Hematopoietic multipotent progenitor cell (in vitro differentiated cells): ENCODE measurements around the gene PCSK4. TPM values are rescaled to one million over a fixed set of nuclear protein-coding genes. Genes with fewer than 3 reads are reported as not detected.

Experiments used
- DNase-seq, 3 donors: peaks; one replicate each; pipeline ENCODE4 v3.0.0-alpha.2; 2011 to 2015; ENCODE audit warnings: low read depth in 2 of 3, low spot score in 2 of 3
- total RNA-seq: library from RNA; depleted of rRNA; stranded (reverse); fragments of >200 nt; gene quantifications from one replicate; pipeline ENCODE4 v1.2.3, GENCODE V29; 2012

PCSK4 gene
- total RNA-seq, 1 donor: 11.6 TPM

DNA sequence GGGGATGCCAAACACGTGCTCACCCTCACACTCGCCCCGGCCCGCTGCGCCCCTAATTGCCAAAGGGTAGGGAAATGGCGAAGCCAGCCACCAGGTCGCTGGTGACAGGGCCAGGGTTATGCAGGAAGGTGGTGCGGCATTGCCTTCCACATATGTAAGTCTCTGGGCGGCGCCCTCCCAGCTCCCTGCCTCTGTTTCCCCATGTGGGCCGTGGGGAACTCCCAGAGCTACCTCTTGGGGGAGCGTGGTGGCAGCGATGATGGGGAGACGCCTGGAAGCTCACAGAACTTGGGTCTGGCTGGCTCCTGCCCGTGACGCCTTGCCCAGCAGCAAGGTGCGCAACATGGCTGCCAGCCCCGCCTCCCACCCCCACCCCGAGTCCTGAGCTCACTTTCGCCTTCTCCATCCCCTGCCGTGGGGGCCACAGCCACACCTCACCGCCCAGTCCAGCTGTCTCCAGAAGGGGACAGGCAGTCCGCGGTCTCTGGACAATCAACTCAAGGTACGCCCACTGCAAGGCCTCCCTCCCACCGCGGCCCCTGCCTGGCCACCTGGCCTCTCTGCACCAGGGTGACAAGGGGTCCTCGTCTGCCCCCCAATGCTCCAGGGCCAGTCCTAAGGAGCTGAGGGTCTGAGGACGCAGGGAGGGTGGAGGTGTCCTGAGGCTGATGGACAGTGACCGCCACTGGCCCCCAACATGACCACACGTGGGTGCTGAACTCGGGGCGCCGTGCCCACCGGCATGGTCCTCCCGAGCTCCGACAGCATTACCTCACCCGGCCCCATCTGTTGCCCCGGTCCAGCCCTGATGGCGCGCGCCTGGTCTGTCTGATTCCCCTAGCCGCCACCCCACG lies 17.7 kb downstream of the PCSK4 start:
- no peak for DNase-seq

DNA sequence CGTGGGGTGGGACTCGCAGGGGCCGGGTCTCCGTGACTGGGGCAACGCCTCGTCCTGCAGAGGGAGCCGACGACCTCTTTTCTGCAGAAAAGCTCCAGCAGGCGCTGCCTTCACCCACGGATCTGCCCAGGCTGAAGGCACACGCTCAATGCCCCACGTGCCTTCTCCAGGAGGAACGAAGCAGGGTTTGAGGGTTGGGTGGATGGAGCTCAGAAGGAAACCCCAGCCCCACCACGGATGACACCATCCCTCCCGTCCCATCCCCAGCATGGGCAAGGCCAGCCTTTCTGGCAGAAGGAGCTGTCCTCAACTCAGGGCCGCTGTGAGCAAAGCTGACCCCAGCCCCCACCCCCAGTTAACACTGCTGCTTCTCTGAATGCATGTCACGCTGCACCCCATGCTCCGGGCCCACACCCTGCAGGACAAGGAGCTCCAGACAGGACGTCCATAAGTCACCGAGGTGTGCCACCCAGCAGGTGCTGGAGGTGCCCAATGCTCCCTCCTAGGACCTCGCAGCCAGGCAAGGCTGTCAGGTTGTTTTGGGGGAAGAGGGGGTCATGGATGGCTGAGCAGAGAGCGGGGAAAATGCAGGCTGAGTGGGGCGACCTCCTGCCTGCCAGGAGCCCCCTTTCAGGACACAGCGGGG lies 18.5 kb downstream of the PCSK4 start:
- no peak for DNase-seq

DNA sequence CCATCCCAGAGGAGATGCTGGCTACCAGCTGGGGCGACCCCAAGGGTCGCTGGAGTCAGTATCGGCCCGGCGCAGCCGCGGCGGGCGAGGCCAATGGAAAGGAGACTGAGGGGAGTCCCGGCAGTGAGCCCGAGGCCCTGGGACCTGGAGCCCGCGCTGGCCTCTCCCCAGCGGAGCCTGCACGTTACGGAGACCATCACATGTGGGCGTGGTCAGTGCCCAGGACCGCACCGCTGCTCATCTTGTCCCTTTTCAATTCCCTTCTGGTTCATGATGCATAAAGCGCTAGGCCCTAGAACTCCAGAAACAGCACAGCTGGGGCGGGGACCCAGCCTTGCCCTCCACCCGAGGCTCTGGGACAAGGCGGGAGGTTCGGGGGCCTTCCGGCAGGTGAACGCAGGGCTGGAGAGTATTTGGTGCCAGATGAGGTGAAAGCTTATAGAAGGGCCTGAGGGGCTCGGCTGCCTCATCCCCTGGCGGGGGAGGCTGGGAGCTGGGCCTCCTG lies 19.1 kb downstream of the PCSK4 start:
- DNase-seq: no peak

DNA sequence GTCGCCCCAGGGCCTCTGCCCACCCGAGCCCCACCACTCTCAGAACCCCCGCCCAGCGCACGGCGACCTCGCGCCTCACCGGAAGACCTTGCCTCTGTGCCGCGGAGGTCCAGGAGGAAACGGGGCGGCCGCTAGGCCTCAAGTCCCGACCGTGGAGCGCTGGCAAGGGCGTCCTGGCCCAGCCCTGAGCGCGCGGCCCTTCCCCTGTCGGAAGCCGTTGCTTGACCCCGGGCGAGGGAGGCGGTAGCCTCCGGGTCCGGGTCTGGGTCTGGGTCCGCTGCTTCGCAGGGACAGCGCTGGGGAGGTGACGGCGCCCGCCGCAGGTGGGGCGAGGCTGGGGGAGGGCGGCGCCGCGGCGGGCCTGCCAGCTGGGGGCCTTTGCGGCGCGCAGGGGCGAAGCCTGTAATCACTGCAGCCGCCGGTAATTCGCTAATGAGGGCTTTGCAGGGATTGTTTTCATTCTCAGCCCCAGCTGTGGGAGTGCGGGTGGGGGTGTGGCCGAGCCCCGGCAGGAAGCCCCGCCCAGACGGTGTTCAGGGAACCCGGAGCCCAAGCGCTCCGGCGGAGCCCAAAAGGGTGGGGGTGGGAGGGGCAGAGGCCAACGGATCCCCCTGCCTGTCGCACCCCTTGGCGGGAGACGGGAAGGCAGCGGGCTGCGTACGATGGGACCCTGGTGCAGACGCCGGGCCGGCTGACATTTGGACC lies 19.7 kb downstream of the PCSK4 start:
- DNase-seq: no peak

- no peak for DNase-seq
Observed at GRCh38 chr19:1470055-1470304, 20.2 kb downstream of the PCSK4 start.

GRCh38 chr19:1469255-1470054 lies 20.7 kb downstream of the PCSK4 start:
- no peak for DNase-seq

- no peak for DNase-seq
Observed at GRCh38 chr19:1468821-1469254, 21.3 kb downstream of the PCSK4 start.

- DNase-seq: no peak
Observed at GRCh38 chr19:1468274-1468820, 21.8 kb downstream of the PCSK4 start.

DNA sequence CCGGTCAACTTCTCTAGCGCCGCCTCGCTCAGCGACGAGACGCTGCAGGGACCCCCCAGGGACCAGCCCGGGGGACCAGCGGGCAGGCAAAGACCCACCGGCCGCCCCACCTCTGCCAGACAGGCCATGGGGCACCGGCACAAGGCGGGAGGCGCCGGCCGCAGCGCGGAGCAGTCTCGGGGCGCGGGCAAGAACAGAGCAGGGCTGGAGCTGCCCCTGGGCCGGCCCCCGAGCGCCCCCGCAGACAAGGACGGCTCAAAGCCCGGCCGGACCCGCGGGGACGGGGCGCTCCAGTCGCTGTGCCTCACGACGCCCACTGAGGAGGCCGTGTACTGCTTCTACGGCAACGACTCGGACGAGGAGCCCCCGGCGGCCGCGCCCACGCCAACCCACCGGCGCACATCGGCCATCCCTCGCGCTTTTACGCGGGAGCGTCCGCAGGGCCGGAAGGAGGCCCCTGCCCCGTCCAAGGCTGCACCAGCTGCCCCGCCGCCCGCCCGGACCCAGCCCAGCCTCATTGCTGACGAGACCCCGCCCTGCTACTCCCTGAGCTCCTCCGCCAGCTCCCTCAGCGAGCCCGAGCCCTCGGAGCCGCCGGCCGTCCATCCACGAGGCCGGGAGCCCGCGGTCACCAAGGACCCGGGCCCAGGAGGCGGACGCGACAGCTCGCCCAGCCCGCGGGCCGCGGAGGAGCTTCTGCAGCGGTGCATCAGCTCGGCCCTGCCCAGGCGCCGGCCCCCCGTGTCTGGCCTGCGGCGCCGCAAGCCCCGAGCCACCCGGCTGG lies 22.5 kb downstream of the PCSK4 start:
- DNase-seq: no peak

GRCh38 chr19:1467215-1467489 lies 23.0 kb downstream of the PCSK4 start:
- DNase-seq: no peak

DNA sequence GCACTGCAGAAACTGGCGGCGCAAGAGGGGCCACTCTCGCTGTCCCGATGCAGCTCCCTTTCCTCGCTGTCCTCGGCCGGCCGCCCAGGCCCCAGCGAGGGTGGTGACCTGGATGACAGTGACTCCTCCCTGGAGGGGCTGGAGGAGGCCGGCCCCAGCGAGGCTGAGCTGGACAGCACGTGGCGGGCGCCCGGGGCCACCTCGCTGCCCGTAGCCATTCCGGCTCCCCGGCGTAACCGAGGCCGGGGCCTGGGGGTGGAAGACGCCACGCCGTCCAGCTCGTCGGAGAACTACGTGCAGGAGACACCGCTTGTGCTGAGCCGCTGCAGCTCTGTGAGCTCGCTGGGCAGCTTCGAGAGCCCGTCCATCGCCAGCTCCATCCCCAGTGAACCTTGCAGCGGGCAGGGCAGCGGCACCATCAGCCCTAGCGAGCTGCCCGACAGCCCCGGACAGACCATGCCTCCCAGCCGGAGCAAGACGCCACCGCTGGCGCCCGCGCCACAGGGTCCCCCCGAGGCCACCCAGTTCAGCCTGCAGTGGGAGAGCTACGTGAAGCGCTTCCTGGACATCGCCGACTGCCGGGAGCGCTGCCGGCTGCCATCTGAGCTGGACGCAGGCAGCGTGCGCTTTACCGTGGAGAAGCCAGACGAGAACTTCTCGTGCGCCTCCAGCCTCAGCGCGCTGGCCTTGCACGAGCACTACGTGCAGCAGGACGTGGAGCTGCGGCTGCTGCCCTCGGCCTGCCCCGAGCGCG lies 23.5 kb downstream of the PCSK4 start:
- DNase-seq: no peak

DNA sequence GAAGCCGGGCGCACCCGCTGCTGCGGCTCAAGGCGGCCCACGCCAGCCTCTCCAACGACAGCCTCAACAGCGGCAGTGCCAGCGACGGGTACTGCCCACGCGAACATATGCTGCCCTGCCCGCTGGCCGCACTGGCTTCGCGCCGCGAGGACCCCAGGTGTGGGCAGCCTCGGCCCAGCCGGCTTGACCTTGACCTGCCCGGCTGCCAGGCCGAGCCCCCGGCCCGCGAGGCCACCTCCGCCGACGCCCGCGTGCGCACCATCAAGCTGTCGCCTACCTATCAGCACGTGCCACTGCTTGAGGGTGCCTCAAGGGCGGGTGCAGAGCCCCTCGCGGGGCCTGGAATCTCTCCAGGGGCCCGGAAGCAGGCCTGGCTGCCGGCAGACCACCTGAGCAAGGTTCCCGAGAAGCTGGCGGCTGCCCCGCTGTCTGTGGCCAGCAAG lies 24.1 kb downstream of the PCSK4 start:
- DNase-seq: no peak

- DNase-seq: peak in 1 of 3 donors; percentile 59
Observed at GRCh38 chr19:1465191-1466016, 24.7 kb downstream of the PCSK4 start.

GRCh38 chr19:1461862-1462261 lies 28.3 kb downstream of the PCSK4 start:
- no peak for DNase-seq

DNA sequence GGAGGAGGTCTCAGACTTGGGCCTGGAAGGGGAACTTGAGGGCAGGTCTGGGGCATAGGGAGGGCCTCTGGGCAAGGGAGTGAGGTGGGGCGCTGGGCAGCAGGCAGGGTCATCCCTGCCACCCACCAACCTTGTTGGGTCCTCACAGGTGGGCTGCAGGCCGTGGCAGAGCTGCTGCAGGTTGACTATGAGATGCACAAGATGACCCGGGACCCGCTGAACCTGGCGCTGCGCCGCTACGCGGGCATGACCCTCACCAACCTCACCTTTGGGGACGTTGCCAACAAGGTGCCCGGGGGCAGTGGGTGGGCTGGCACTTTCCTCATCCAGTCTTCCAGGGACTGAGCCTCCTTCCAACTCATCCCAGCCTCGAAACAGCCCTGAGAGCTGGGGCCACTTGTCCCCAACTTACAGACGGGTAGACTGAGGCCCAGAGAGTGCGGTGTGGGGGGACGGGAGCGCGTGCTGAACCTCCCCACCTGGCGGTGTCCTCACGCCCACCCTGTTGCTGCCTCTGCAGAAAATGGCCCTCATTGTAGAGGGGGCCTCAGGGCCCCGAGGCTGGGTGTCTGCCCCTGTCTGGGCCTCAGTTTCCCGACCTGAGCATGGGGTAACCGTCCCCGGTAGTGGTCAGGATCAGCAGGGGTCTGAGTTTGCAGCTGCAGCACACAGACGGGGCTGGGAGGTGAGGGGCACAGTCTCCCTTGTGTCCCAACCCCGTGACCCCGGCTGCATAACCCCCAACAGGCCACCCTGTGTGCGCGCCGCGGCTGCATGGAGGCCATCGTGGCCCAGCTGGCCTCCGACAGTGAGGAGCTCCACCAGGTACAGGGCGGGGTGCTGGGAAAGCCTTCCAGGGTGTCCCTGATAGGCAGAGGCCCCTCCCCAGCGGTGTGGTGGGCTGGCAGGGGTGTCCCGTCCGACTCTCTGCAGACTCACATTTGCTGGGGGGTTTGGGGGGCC lies 29.8 kb downstream of the PCSK4 start:
- DNase-seq: no peak

GRCh38 chr19:1459479-1459878 lies 30.7 kb downstream of the PCSK4 start:
- no peak for DNase-seq

- DNase-seq: no peak
Observed at GRCh38 chr19:1457892-1458291, 32.3 kb downstream of the PCSK4 start.
